ENCODE measurements around the gene CEP76. TPM values are rescaled to one million over a fixed set of nuclear protein-coding genes. Genes with fewer than 3 reads are reported as not detected.

CEP76 gene
- total RNA-seq, 1 donor from 2014 or later: 7.2 TPM

GRCh38 chr18:12726774-12727550 is 24.4 kb upstream of the CEP76 start:
- Mint-ChIP-seq H3K9me3 (ENCODE audit: unreplicated experiment) (peaks cover 9% of the 10 kb centered on the region), H3K4me1 (ENCODE audit: unreplicated experiment) (no peaks in the 10 kb centered on the region), H3K27me3 (ENCODE audit: unreplicated experiment) (no peaks in the 10 kb centered on the region), H3K36me3 (ENCODE audit: unreplicated experiment) (peaks cover 15% of the 10 kb centered on the region), H3K4me3 (ENCODE audit: unreplicated experiment) (no peak overlapping the region), H3K27ac (ENCODE audit: unreplicated experiment) (no peak overlapping the region)
- DNase-seq (ENCODE audit: extremely low spot score, unreplicated experiment): peak; percentile 88
- peak; percentile 92 for TF ChIP-seq CTCF (IDR thresholded peaks at IDR 0.05)

- Mint-ChIP-seq H3K27ac (ENCODE audit: unreplicated experiment) (no peak overlapping the region), H3K36me3 (ENCODE audit: unreplicated experiment) (peaks cover 20% of the 10 kb centered on the region), H3K27me3 (ENCODE audit: unreplicated experiment) (no peaks in the 10 kb centered on the region), H3K4me3 (ENCODE audit: unreplicated experiment) (no peak overlapping the region), H3K4me1 (ENCODE audit: unreplicated experiment) (no peaks in the 10 kb centered on the region), H3K9me3 (ENCODE audit: unreplicated experiment) (peaks cover 9% of the 10 kb centered on the region)
- DNase-seq (ENCODE audit: extremely low spot score, unreplicated experiment): no peak
- TF ChIP-seq CTCF (IDR thresholded peaks at IDR 0.05): no peak
Observed at GRCh38 chr18:12726331-12726730, 23.8 kb upstream of the CEP76 start.

- H3K27ac Mint-ChIP-seq (ENCODE audit: unreplicated experiment): no peak overlapping the region
- no peak for DNase-seq (ENCODE audit: extremely low spot score, unreplicated experiment)
- H3K4me1 Mint-ChIP-seq (ENCODE audit: unreplicated experiment): no peaks in the 10 kb centered on the region
- no peak for TF ChIP-seq CTCF (IDR thresholded peaks at IDR 0.05)
- peaks cover 35% of the 10 kb centered on the region for H3K36me3 Mint-ChIP-seq (ENCODE audit: unreplicated experiment)
- no peaks in the 10 kb centered on the region for H3K27me3 Mint-ChIP-seq (ENCODE audit: unreplicated experiment)
- H3K4me3 Mint-ChIP-seq (ENCODE audit: unreplicated experiment): no peak overlapping the region
- no peaks in the 10 kb centered on the region for H3K9me3 Mint-ChIP-seq (ENCODE audit: unreplicated experiment)
Observed at GRCh38 chr18:12722731-12723130, 20.2 kb upstream of the CEP76 start.

GRCh38 chr18:12721495-12722275 is 19.2 kb upstream of the CEP76 start:
- Mint-ChIP-seq H3K27me3 (ENCODE audit: unreplicated experiment) (no peaks in the 10 kb centered on the region), H3K9me3 (ENCODE audit: unreplicated experiment) (no peaks in the 10 kb centered on the region), H3K4me1 (ENCODE audit: unreplicated experiment) (no peaks in the 10 kb centered on the region), H3K27ac (ENCODE audit: unreplicated experiment) (no peak overlapping the region), H3K4me3 (ENCODE audit: unreplicated experiment) (no peak overlapping the region), H3K36me3 (ENCODE audit: unreplicated experiment) (peaks cover 39% of the 10 kb centered on the region)
- TF ChIP-seq CTCF (IDR thresholded peaks at IDR 0.05): no peak
- DNase-seq (ENCODE audit: extremely low spot score, unreplicated experiment): no peak

GRCh38 chr18:12711446-12711845 is 8.9 kb upstream of the CEP76 start:
- no peaks in the 10 kb centered on the region for H3K27me3 Mint-ChIP-seq (ENCODE audit: unreplicated experiment)
- H3K4me1 Mint-ChIP-seq (ENCODE audit: unreplicated experiment): no peaks in the 10 kb centered on the region
- H3K36me3 Mint-ChIP-seq (ENCODE audit: unreplicated experiment): peaks cover 24% of the 10 kb centered on the region
- no peak for TF ChIP-seq CTCF (IDR thresholded peaks at IDR 0.05)
- H3K9me3 Mint-ChIP-seq (ENCODE audit: unreplicated experiment): no peaks in the 10 kb centered on the region
- no peak overlapping the region for H3K4me3 Mint-ChIP-seq (ENCODE audit: unreplicated experiment)
- no peak overlapping the region for H3K27ac Mint-ChIP-seq (ENCODE audit: unreplicated experiment)
- no peak for DNase-seq (ENCODE audit: extremely low spot score, unreplicated experiment)

All from osteocyte (in vitro differentiated cells).